NT2/D1 (cell line): ENCODE measurements around the gene NLGN1.

Experiments used
- DNase-seq: peaks from one replicate; pipeline ENCODE4 v3.0.0-alpha.2; 2011; ENCODE audit warnings: low read depth, low spot score
- H3K27me3 ChIP-seq: 2 replicates; pipeline ENCODE4 v1.6.0; 2011; ENCODE audit warnings: mild to moderate bottlenecking; ENCODE audit not compliant: insufficient read length, insufficient read depth
- H3K36me3 ChIP-seq: 2 replicates; pipeline ENCODE4 v1.6.1; 2011; ENCODE audit warnings: mild to moderate bottlenecking, low read length, mixed read lengths; ENCODE audit not compliant: insufficient read depth, insufficient read length
- H3K4me1 ChIP-seq: 2 replicates; pipeline ENCODE4 v1.5.1; 2011; ENCODE audit not compliant: insufficient read depth, insufficient read length
- H3K4me3 ChIP-seq: 2 replicates; pipeline ENCODE4 v1.5.1; 2011; ENCODE audit warnings: low read depth; ENCODE audit not compliant: insufficient read length
- H3K9ac ChIP-seq: 2 replicates; pipeline ENCODE4 v1.6.0; 2011; ENCODE audit warnings: low read depth; ENCODE audit not compliant: insufficient read length
- H3K9me3 ChIP-seq: 2 replicates; pipeline ENCODE4 v1.5.1; 2011; ENCODE audit warnings: mild to moderate bottlenecking, low read length; ENCODE audit not compliant: insufficient read depth
- SUZ12 ChIP-seq: IDR thresholded peaks from 2 replicates; pipeline ENCODE4 v1.6.1; 2011; ENCODE audit not compliant: insufficient read length, insufficient read depth; ENCODE audit errors: extremely low read depth
- YY1 ChIP-seq: IDR thresholded peaks from 2 replicates; pipeline ENCODE4 v1.6.1; 2011; ENCODE audit not compliant: insufficient read length, insufficient read depth
- ZNF274 ChIP-seq: IDR thresholded peaks from 2 replicates; pipeline ENCODE4 v1.6.1; 2011; ENCODE audit warnings: mild to moderate bottlenecking, low read depth, low read length

Gene NLGN1

GRCh38 chr3:173719585-173719984 is 322.0 kb downstream of the NLGN1 start:
- H3K4me3 ChIP-seq, result no peak overlapping the region
- H3K9me3 ChIP-seq, result no peaks in the 10 kb centered on the region
- H3K4me1 ChIP-seq, result no peaks in the 10 kb centered on the region
- no peak overlapping the region for H3K9ac ChIP-seq
- H3K27me3 ChIP-seq, result no peaks in the 10 kb centered on the region
- TF ChIP-seq YY1 (no peak), ZNF274 (no peak), SUZ12 (no peak)
- no peak for DNase-seq
- no peaks in the 10 kb centered on the region for H3K36me3 ChIP-seq

DNA sequence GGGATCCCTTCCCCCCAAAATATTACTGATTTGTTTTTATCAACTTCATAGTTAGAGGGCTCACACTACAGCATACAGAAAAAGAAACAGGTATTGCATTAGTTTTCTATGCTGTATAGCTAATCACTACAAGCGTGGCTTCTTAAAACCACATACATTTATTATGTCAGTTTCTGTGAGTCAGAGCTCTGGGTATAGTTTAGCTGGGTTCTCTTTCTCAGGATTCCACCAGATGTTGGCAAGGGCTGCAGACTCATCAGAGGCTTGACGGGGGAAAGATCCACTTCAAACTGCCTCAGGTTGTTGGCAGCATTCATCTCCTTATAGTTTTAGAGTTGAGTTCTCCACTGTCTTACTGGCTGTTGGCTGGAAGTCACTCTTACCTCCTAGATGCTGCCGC is 328.0 kb downstream of the NLGN1 start:
- Histone ChIP-seq H3K27me3 (no peaks in the 10 kb centered on the region), H3K9ac (no peak overlapping the region)

GRCh38 chr3:173730391-173730790 is 332.8 kb downstream of the NLGN1 start:
- TF ChIP-seq SUZ12 (no peak), ZNF274 (no peak), YY1 (no peak)
- Histone ChIP-seq H3K9me3 (no peaks in the 10 kb centered on the region), H3K9ac (no peak overlapping the region), H3K4me3 (no peak overlapping the region), H3K4me1 (no peaks in the 10 kb centered on the region), H3K36me3 (no peaks in the 10 kb centered on the region), H3K27me3 (no peaks in the 10 kb centered on the region)
- DNase-seq, result no peak

More for the DNA sequence above, 328.0 kb downstream of the NLGN1 start:
- Histone ChIP-seq H3K36me3 (no peaks in the 10 kb centered on the region), H3K9me3 (no peaks in the 10 kb centered on the region), H3K4me3 (no peak overlapping the region), H3K4me1 (no peaks in the 10 kb centered on the region)
- DNase-seq, result no peak
- TF ChIP-seq YY1 (no peak), ZNF274 (no peak), SUZ12 (no peak)

GRCh38 chr3:173732237-173732636 is 334.7 kb downstream of the NLGN1 start:
- Histone ChIP-seq H3K4me3 (no peak overlapping the region), H3K36me3 (no peaks in the 10 kb centered on the region), H3K4me1 (no peaks in the 10 kb centered on the region), H3K9ac (no peak overlapping the region), H3K9me3 (no peaks in the 10 kb centered on the region), H3K27me3 (no peaks in the 10 kb centered on the region)
- DNase-seq, result no peak
- TF ChIP-seq ZNF274 (no peak), SUZ12 (no peak), YY1 (no peak)

DNA sequence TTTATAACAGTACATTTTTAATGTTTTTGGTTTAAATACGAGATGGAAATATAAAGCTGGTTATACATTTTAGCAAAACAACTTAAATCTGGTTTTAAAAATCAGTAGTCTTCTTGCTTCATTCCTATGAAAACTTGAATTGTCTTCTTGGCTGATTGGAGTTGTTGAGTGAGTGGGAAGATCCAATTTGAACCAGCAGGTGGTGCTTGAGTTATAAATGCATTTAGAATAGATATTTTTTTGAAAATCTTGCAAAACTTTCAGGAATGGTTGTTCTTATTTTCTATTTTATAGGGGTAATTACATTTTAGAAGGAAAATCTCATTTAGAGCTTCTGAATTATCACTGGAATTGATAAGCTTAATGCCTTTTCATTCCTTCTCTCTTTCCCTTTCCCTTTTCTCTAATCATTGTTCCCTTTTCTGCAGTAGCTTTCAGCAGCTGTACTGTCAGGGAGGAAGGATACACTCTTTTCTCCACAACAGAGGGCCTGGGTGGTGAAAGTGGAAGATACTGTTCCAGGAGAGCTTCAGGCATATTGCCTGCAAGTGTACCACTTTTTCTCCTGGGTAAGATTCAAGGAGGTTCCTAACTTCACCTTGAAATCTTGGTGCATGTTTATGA is 335.6 kb downstream of the NLGN1 start:
- Histone ChIP-seq H3K9ac (no peak overlapping the region), H3K27me3 (no peaks in the 10 kb centered on the region), H3K36me3 (no peaks in the 10 kb centered on the region), H3K4me3 (no peak overlapping the region), H3K4me1 (no peaks in the 10 kb centered on the region), H3K9me3 (no peaks in the 10 kb centered on the region)
- TF ChIP-seq YY1 (no peak), ZNF274 (no peak), SUZ12 (no peak)
- no peak for DNase-seq

GRCh38 chr3:173734473-173734872 is 336.9 kb downstream of the NLGN1 start:
- Histone ChIP-seq H3K9me3 (no peaks in the 10 kb centered on the region), H3K27me3 (no peaks in the 10 kb centered on the region), H3K36me3 (no peaks in the 10 kb centered on the region), H3K9ac (no peak overlapping the region), H3K4me1 (no peaks in the 10 kb centered on the region), H3K4me3 (no peak overlapping the region)
- no peak for DNase-seq
- TF ChIP-seq YY1 (no peak), ZNF274 (no peak), SUZ12 (no peak)

- Histone ChIP-seq H3K4me1 (no peaks in the 10 kb centered on the region), H3K36me3 (no peaks in the 10 kb centered on the region), H3K9me3 (no peaks in the 10 kb centered on the region), H3K9ac (no peak overlapping the region), H3K27me3 (no peaks in the 10 kb centered on the region), H3K4me3 (no peak overlapping the region)
- TF ChIP-seq SUZ12 (no peak), ZNF274 (no peak), YY1 (no peak)
- DNase-seq, result no peak
Measured at GRCh38 chr3:173734895-173735294, 337.4 kb downstream of the NLGN1 start.

- H3K4me3 ChIP-seq, result no peak overlapping the region
Measured at GRCh38 chr3:173735841-173736240, 338.3 kb downstream of the NLGN1 start.

More at GRCh38 chr3:173735841-173736240, 338.3 kb downstream of the NLGN1 start:
- no peak for TF ChIP-seq ZNF274
- TF ChIP-seq SUZ12, result no peak
- TF ChIP-seq YY1, result no peak
- no peaks in the 10 kb centered on the region for H3K36me3 ChIP-seq
- no peak overlapping the region for H3K9ac ChIP-seq
- DNase-seq, result no peak
- H3K9me3 ChIP-seq, result no peaks in the 10 kb centered on the region
- H3K27me3 ChIP-seq, result no peaks in the 10 kb centered on the region
- H3K4me1 ChIP-seq, result no peaks in the 10 kb centered on the region
